SK-N-SH (cell line): ENCODE measurements around the gene COPS7A. TPM values are rescaled to one million over a fixed set of nuclear protein-coding genes. Genes with fewer than 3 reads are reported as not detected.

Experiments used
- CTCF ChIA-PET: fragments of 300-600, 350-600 bp; formaldehyde crosslinking; extraction: SDS; loops from one replicate; lab custom pipeline; 2021; lab: Yijun Ruan, JAX
- POLR2A ChIA-PET: fragments of 350-600 bp; sonication (Branson Sonifier 250); formaldehyde crosslinking; extraction: SDS; loops from one replicate; lab custom pipeline; 2020; ENCODE audit warnings: antibody characterized with exemption, inconsistent platforms; lab: Yijun Ruan, JAX
- DNase-seq: peaks from one replicate; pipeline ENCODE4 v3.0.0; 2012
- H2AFZ ChIP-seq: fragments of 200-600 bp; sonication (generic); 2 replicates; pipeline ENCODE4 v1.8.1; 2016; ENCODE audit warnings: antibody characterized with exemption, mild to moderate bottlenecking, low read depth
- H3F3A ChIP-seq: fragments of 200-600 bp; sonication (generic); replicated peaks from 2 replicates; pipeline ENCODE3; 2016; ENCODE audit warnings: antibody characterized with exemption, mild to moderate bottlenecking; ENCODE audit not compliant: insufficient read depth
- H3K27ac ChIP-seq, 2 experiments: fragments of 200-500 bp in 1 of 2; fragments of 200-600 bp in 1 of 2; sonication (Bioruptor generic) in 1 of 2; sonication (generic), shearing (Covaris generic) in 1 of 2; 2 replicates each; pipeline versions ENCODE4 v1.5.1 to v1.6.1; 2014 to 2016; ENCODE audit warnings: low read depth in 2 of 2, inconsistent platforms in 1 of 2, low read length in 1 of 2, mild to moderate bottlenecking in 1 of 2, mixed read lengths in 1 of 2
- H3K27me3 ChIP-seq: fragments of 200-600 bp; sonication (generic), shearing (Covaris generic); 2 replicates; pipeline ENCODE4 v1.6.1; 2016; ENCODE audit warnings: mixed run types; ENCODE audit not compliant: insufficient read depth
- H3K36me3 ChIP-seq, 2 experiments: fragments of 200-500 bp in 1 of 2; fragments of 200-600 bp in 1 of 2; sonication (Bioruptor generic) in 1 of 2; sonication (generic) in 1 of 2; replicated peaks in 1 of 2; 2 replicates each; pipeline versions ENCODE3 to v1.5.1; 2014 to 2016; ENCODE audit warnings: low read length in 1 of 2, mild to moderate bottlenecking in 1 of 2; ENCODE audit not compliant: insufficient read depth in 2 of 2, control insufficient read depth in 1 of 2
- H3K4me1 ChIP-seq, 2 experiments: fragments of 200-500 bp in 1 of 2; fragments of 200-600 bp in 1 of 2; sonication (Bioruptor generic) in 1 of 2; sonication (generic), shearing (Covaris generic) in 1 of 2; 2 replicates each; pipeline versions ENCODE4 v1.5.1 to v1.6.1; 2014 to 2016; ENCODE audit warnings: low read depth in 1 of 2, low read length in 1 of 2, mixed run types in 1 of 2; ENCODE audit not compliant: insufficient read depth in 2 of 2, control insufficient read depth in 1 of 2
- H3K4me2 ChIP-seq: fragments of 200-600 bp; sonication (generic), shearing (Covaris generic); 2 replicates; pipeline ENCODE4 v1.6.1; 2017; ENCODE audit warnings: mixed run types
- H3K4me3 ChIP-seq, 2 experiments: fragments of 200-500 bp in 1 of 2; fragments of 200-600 bp in 1 of 2; sonication (Bioruptor generic) in 1 of 2; sonication (generic), shearing (Covaris generic) in 1 of 2; 2 replicates each; pipeline versions ENCODE4 v1.5.1 to v1.8.1; 2014 to 2016; ENCODE audit warnings: low read depth in 2 of 2, inconsistent platforms in 1 of 2, low read length in 1 of 2, mild to moderate bottlenecking in 1 of 2, mixed read lengths in 1 of 2, moderate library complexity in 1 of 2
- H3K79me2 ChIP-seq: fragments of 200-600 bp; sonication (generic); 2 replicates; pipeline ENCODE4 v1.8.1; 2017; ENCODE audit warnings: mild to moderate bottlenecking; ENCODE audit not compliant: insufficient read depth
- H3K9ac ChIP-seq: fragments of 200-600 bp; sonication (generic); 2 replicates; pipeline ENCODE4 v1.6.1; 2017; ENCODE audit warnings: mixed run types
- H3K9me2 ChIP-seq: fragments of 200-600 bp; sonication (generic); 2 replicates; pipeline ENCODE4 v1.6.1; 2017; ENCODE audit warnings: mixed run types
- H3K9me3 ChIP-seq: fragments of 200-600 bp; sonication (generic); 2 replicates; pipeline ENCODE4 v1.6.1; 2017; ENCODE audit warnings: mixed run types, mild to moderate bottlenecking, moderate library complexity
- H4K20me1 ChIP-seq: fragments of 200-600 bp; sonication (generic); 2 replicates; pipeline ENCODE4 v1.6.1; 2017; ENCODE audit warnings: mild to moderate bottlenecking, mixed run types; ENCODE audit not compliant: insufficient read depth
- CHD2 ChIP-seq: fragments of 150-350 bp; IDR thresholded peaks from 2 replicates; pipeline ENCODE4 v1.6.1; 2018; ENCODE audit warnings: low read length; ENCODE audit not compliant: partially characterized antibody
- CTCF ChIP-seq: fragments of 200-600 bp; sonication (generic); IDR thresholded peaks from 2 replicates; pipeline ENCODE4 v1.6.1; 2017; ENCODE audit warnings: antibody characterized with exemption, mild to moderate bottlenecking, moderate library complexity
- ELF1 ChIP-seq: IDR thresholded peaks from 2 replicates; pipeline ENCODE4 v1.4.0; 2012
- EZH2phosphoT487 ChIP-seq: fragments of 200-600 bp; sonication (generic); IDR thresholded peaks from 2 replicates; pipeline ENCODE4 v1.6.1; 2017; ENCODE audit warnings: low read depth, mixed run types, mild to moderate bottlenecking, antibody characterized with exemption, moderate library complexity, borderline replicate concordance
- FOXM1 ChIP-seq: IDR thresholded peaks from 2 replicates; pipeline ENCODE4 v1.4.0; 2012; ENCODE audit warnings: low read depth, mild to moderate bottlenecking
- MAX ChIP-seq: IDR thresholded peaks from 2 replicates; pipeline ENCODE4 v1.4.0; 2012; ENCODE audit warnings: low read depth
- MEF2A ChIP-seq: IDR thresholded peaks from 2 replicates; pipeline ENCODE4 v1.4.0; 2012; ENCODE audit warnings: low read depth, borderline replicate concordance
- NFIC ChIP-seq: IDR thresholded peaks from 2 replicates; pipeline ENCODE4 v1.4.0; 2012; ENCODE audit warnings: borderline replicate concordance
- NRF1 ChIP-seq: IDR thresholded peaks from 2 replicates; pipeline ENCODE4 v1.6.1; 2012; ENCODE audit warnings: low read depth, mild to moderate bottlenecking, low read length
- RAD21 ChIP-seq: IDR thresholded peaks from 2 replicates; pipeline ENCODE4 v1.6.1; 2012; ENCODE audit warnings: mild to moderate bottlenecking, low read length
- RCOR1 ChIP-seq: fragments of 150-350 bp; IDR thresholded peaks from 2 replicates; pipeline ENCODE4 v1.6.1; 2017; ENCODE audit warnings: antibody characterized with exemption, low read length
- REST ChIP-seq: IDR thresholded peaks from 2 replicates; pipeline ENCODE4 v1.6.1; 2012; ENCODE audit warnings: mild to moderate bottlenecking, low read depth, low read length, moderate library complexity
- SMC3 ChIP-seq: IDR thresholded peaks from 2 replicates; pipeline ENCODE4 v1.6.1; 2012; ENCODE audit warnings: low read depth, low read length, improper control_type of control experiment
- YY1 ChIP-seq: IDR thresholded peaks from 2 replicates; pipeline ENCODE4 v1.4.0; 2012; ENCODE audit warnings: low read depth, mild to moderate bottlenecking
- ZBTB33 ChIP-seq: IDR thresholded peaks from 2 replicates; pipeline ENCODE4 v1.4.0; 2012; ENCODE audit warnings: low read depth, borderline replicate concordance
- WGBS: methylation state at CpG from one replicate; pipeline ENCODE4 v1.1.6; 2017; ENCODE audit warnings: low lambda C conversion rate; 5-methylcytosine and 5-hydroxymethylcytosine counted together
- polyA plus RNA-seq, 3 experiments: library from polyadenylated mRNA; depleted of rRNA; stranded (reverse); fragments of >200 nt; gene quantifications; 2 replicates each; pipeline ENCODE4 v1.2.3, GENCODE V29; 2012

Gene COPS7A
- polyA plus RNA-seq, 1 of the 3 experiments (the other 2 are of a cell fraction) = 191 TPM

GRCh38 chr12:6684609-6685008 lies 39.2 kb upstream of the COPS7A start:
- Histone ChIP-seq H3K9me2 (no peaks in the 10 kb centered on the region), H3K27ac (no peak overlapping the region), H3K27me3 (no peaks in the 10 kb centered on the region), H4K20me1 (peaks cover 40% of the 10 kb centered on the region), H3K36me3 (peaks cover 8 to 31% of the 10 kb centered on the region in 2 experiments), H3K9me3 (no peaks in the 10 kb centered on the region), H3K4me1 (peaks cover 0 to 3% of the 10 kb centered on the region in 2 experiments; a peak in 2 of 4 replicates), H3K4me2 (no peak overlapping the region), H3K79me2 (peaks cover 92% of the 10 kb centered on the region), H3K9ac (no peak overlapping the region), H3K4me3 (no peak overlapping the region), H3F3A (peaks cover 11% of the 10 kb centered on the region), H2AFZ (no peak overlapping the region)
- CTCF ChIA-PET = interaction anchor here (0.6 to 3.7 kb wide), 40 partner anchors 9 to 155 kb away, joined by 3 to 50 read pairs (median 4); partner anchors contain the start of gene COPS7A
- POLR2A ChIA-PET = interaction anchor here (1.0 kb wide), 1 partner anchor 39 kb away, joined by 3 read pairs; the partner anchor contains the start of gene COPS7A
- 66% methylated on average over 6 of the region's 6 CpGs for WGBS
- peak; percentile 76 for TF ChIP-seq CTCF
- no peak for TF ChIP-seq NFIC
- peak; percentile 33 for TF ChIP-seq SMC3
- peak; percentile 65 for TF ChIP-seq RAD21
- DNase-seq = peak; percentile 62

GRCh38 chr12:6685814-6686213 lies 38.0 kb upstream of the COPS7A start:
- Histone ChIP-seq H3K9me2 (no peaks in the 10 kb centered on the region), H2AFZ (no peak overlapping the region), H3K4me3 (peak overlapping the region in 1 of 2 experiments; percentile 78; a peak in 1 of 4 replicates), H3F3A (peaks cover 11% of the 10 kb centered on the region), H3K4me2 (peak overlapping the region; percentile 92), H3K27me3 (no peaks in the 10 kb centered on the region), H3K27ac (no peak overlapping the region), H3K36me3 (peaks cover 2 to 25% of the 10 kb centered on the region in 2 experiments), H3K9ac (no peak overlapping the region; the same call in 1 of the 2 replicates), H3K9me3 (no peaks in the 10 kb centered on the region), H4K20me1 (peaks cover 37% of the 10 kb centered on the region), H3K79me2 (peaks cover 92% of the 10 kb centered on the region), H3K4me1 (peaks cover 0 to 8% of the 10 kb centered on the region in 2 experiments; a peak in 2 of 4 replicates)
- POLR2A ChIA-PET = no interaction called here
- DNase-seq = no peak
- TF ChIP-seq RCOR1 (no peak), ZBTB33 (no peak), MEF2A (no peak), FOXM1 (no peak), REST (no peak), YY1 (no peak), RAD21 (no peak), CTCF (no peak), CHD2 (no peak), NRF1 (no peak), EZH2phosphoT487 (no peak), MAX (no peak), ELF1 (no peak)
- 77% methylated on average over 3 of the region's 3 CpGs for WGBS
- CTCF ChIA-PET = interaction anchor here (0.7 to 3.7 kb wide), 9 partner anchors 12 to 139 kb away, joined by 3 to 50 read pairs (median 3); partner anchors contain the start of gene NOP2
